ENCODE results near the gene TBCE. TPM values are rescaled to one million over a fixed set of nuclear protein-coding genes. Genes with fewer than 3 reads are reported as not detected.
"Not testable (repeated sequence)": the region's sequence is repeated elsewhere in the genome, so short reads cannot be mapped to it uniquely, and the experiment has no call there.

Gene TBCE
- total RNA-seq, 1 experiment from 2014 or later = 41.6 TPM

DNA sequence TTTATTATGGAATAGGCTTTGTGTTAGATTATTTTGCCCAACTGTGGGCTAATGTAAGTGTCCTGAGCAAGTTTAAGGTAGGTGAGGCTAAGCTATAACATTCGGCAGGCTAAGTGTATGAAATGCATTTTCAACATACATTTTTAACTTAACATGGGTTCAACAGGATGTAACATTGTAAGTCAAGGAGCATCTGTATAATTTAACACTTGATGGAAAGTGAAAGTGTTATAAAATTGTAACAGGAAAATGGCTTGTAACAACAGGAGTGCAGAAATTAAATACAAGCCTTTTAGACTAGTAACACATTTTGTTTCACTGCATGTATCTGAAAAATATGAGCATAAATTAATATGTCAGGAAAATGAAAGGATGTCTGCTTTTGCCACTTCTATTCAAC, 94.7 kb downstream of the TBCE start:
- H4K5ac ChIP-seq (ENCODE audit: insufficient read length, low read depth, low read length) = no peak overlapping the region
- no peak overlapping the region for H3K56ac ChIP-seq (ENCODE audit: insufficient read length, low read depth, low read length)
- H2AFZ ChIP-seq (ENCODE audit: low read length) = no peak overlapping the region
- no peak overlapping the region for H2AK5ac ChIP-seq (ENCODE audit: insufficient read length, low read length)
- H3K23me2 ChIP-seq (ENCODE audit: insufficient read length, low read depth, low read length, poor library complexity, severe bottlenecking) = no peaks in the 10 kb centered on the region
- no peak for TF ChIP-seq CTCF (conservative IDR thresholded peaks at IDR 0.05)
- no peak overlapping the region for H3T11ph ChIP-seq (ENCODE audit: low read length)
- H2BK12ac ChIP-seq (ENCODE audit: insufficient read length, low read depth, low read length) = no peak overlapping the region
- H3K4ac ChIP-seq (ENCODE audit: low read depth, low read length) = no peak overlapping the region
- no peak for DNase-seq
- Mint-ChIP-seq H3K4me3 (no peak overlapping the region), H3K27ac (no peak overlapping the region), H3K9me3 (no peaks in the 10 kb centered on the region), H3K36me3 (ENCODE audit: insufficient read depth in 1 of 3, low read depth in 3 of 3) (peaks cover 13 to 37% (median 22%) of the 10 kb centered on the region in 3 experiments; a peak in 6 of 7 replicates), H3K27me3 (ENCODE audit: low read depth) (no peaks in the 10 kb centered on the region), H3K4me1 (no peaks in the 10 kb centered on the region)
- no peak overlapping the region for H2BK15ac ChIP-seq (ENCODE audit: low read depth, low read length)
- no peaks in the 10 kb centered on the region for H3K79me1 ChIP-seq (ENCODE audit: insufficient read depth, low read depth, low read length, poor library complexity, severe bottlenecking)
- no peaks in the 10 kb centered on the region for H3K4me1 ChIP-seq (ENCODE audit: insufficient read depth, low read length)
- H2BK5ac ChIP-seq (ENCODE audit: insufficient read length, low read length) = no peak overlapping the region
- no peak overlapping the region for H3K27ac ChIP-seq (ENCODE audit: insufficient read length, low read depth, low read length)
- H3K9ac ChIP-seq (ENCODE audit: extremely low read depth, insufficient read length, low read length) = no peak overlapping the region
- H4K8ac ChIP-seq (replicated peaks; ENCODE audit: insufficient read length, low read depth, low read length) = no peak overlapping the region
- no peaks in the 10 kb centered on the region for H3K27me3 ChIP-seq (ENCODE audit: insufficient read depth, low read length)
- no CpG with 5 or more reads among the region's 1 CpG for WGBS (ENCODE audit: extremely low coverage, insufficient read length, low lambda C conversion rate)
- H3K23ac ChIP-seq (ENCODE audit: insufficient read length, low read depth, low read length) = no peak overlapping the region
- no peak overlapping the region for H3K4me2 ChIP-seq (ENCODE audit: insufficient read depth, insufficient read length, low read length)
- no peak overlapping the region for H3K14ac ChIP-seq (ENCODE audit: insufficient read depth, low read length)
- H2BK120ac ChIP-seq (ENCODE audit: low read depth, low read length, poor library complexity, severe bottlenecking) = no peak overlapping the region
- no peak overlapping the region for H2BK20ac ChIP-seq (ENCODE audit: low read depth, low read length, poor library complexity, severe bottlenecking)
- no peak overlapping the region for H4K91ac ChIP-seq (ENCODE audit: insufficient read length, low read depth, low read length)
- no peaks in the 10 kb centered on the region for H3K79me2 ChIP-seq (ENCODE audit: insufficient read depth, low read length)
- no peaks in the 10 kb centered on the region for H4K20me1 ChIP-seq (ENCODE audit: control insufficient read depth, insufficient read depth, insufficient read length)
- no peak overlapping the region for H3K18ac ChIP-seq (ENCODE audit: insufficient read length, low read depth, low read length)
- no peaks in the 10 kb centered on the region for H3K9me3 ChIP-seq (ENCODE audit: control insufficient read depth, low read depth, low read length)

GRCh38 chr1:235462832-235463231, 95.6 kb downstream of the TBCE start:
- H4K20me1 ChIP-seq (ENCODE audit: control insufficient read depth, insufficient read depth, insufficient read length); H3T11ph ChIP-seq (ENCODE audit: low read length); H4K91ac ChIP-seq (ENCODE audit: insufficient read length, low read depth, low read length); H3K9me3 ChIP-seq (ENCODE audit: control insufficient read depth, low read depth, low read length); H3K27me3 ChIP-seq (ENCODE audit: insufficient read depth, low read length); H2BK5ac ChIP-seq (ENCODE audit: insufficient read length, low read length); H3K27me3 Mint-ChIP-seq (ENCODE audit: low read depth); H4K8ac ChIP-seq (replicated peaks; ENCODE audit: insufficient read length, low read depth, low read length); H3K4ac ChIP-seq (ENCODE audit: low read depth, low read length); H3K4me1 ChIP-seq (ENCODE audit: insufficient read depth, low read length); H3K23ac ChIP-seq (ENCODE audit: insufficient read length, low read depth, low read length); H2AFZ ChIP-seq (ENCODE audit: low read length); H3K4me2 ChIP-seq (ENCODE audit: insufficient read depth, insufficient read length, low read length); H3K18ac ChIP-seq (ENCODE audit: insufficient read length, low read depth, low read length); H2BK120ac ChIP-seq (ENCODE audit: low read depth, low read length, poor library complexity, severe bottlenecking); H2AK5ac ChIP-seq (ENCODE audit: insufficient read length, low read length); H4K5ac ChIP-seq (ENCODE audit: insufficient read length, low read depth, low read length); H3K9ac ChIP-seq (ENCODE audit: extremely low read depth, insufficient read length, low read length); H3K79me1 ChIP-seq (ENCODE audit: insufficient read depth, low read depth, low read length, poor library complexity, severe bottlenecking); DNase-seq; H3K56ac ChIP-seq (ENCODE audit: insufficient read length, low read depth, low read length); H3K14ac ChIP-seq (ENCODE audit: insufficient read depth, low read length); H3K4me1 Mint-ChIP-seq; H3K4me3 Mint-ChIP-seq; H3K23me2 ChIP-seq (ENCODE audit: insufficient read length, low read depth, low read length, poor library complexity, severe bottlenecking); H3K27ac Mint-ChIP-seq; H3K9me3 Mint-ChIP-seq; H2BK12ac ChIP-seq (ENCODE audit: insufficient read length, low read depth, low read length); H2BK20ac ChIP-seq (ENCODE audit: low read depth, low read length, poor library complexity, severe bottlenecking); H2BK15ac ChIP-seq (ENCODE audit: low read depth, low read length); H3K79me2 ChIP-seq (ENCODE audit: insufficient read depth, low read length); H3K27ac ChIP-seq (ENCODE audit: insufficient read length, low read depth, low read length): not testable (repeated sequence)
- H3K36me3 Mint-ChIP-seq (ENCODE audit: insufficient read depth in 1 of 3, low read depth in 3 of 3) = peaks cover 13 to 37% (median 22%) of the 10 kb centered on the region in 3 experiments; a peak in 6 of 7 replicates
- WGBS (ENCODE audit: extremely low coverage, insufficient read length, low lambda C conversion rate) = no CpG with 5 or more reads among the region's 3 CpGs
